GM19239 (cell line): ENCODE results near the gene RAB31.
A peak's percentile ranks its signal among the peaks of the same experiment; 100 is the strongest.
"Not testable (repeated sequence)": the region's sequence is repeated elsewhere in the genome, so short reads cannot be mapped to it uniquely, and the experiment has no call there.

Experiments used
- DNase-seq: peaks from one replicate; pipeline ENCODE4 v3.0.0; 2011; ENCODE audit warnings: low spot score; ENCODE audit not compliant: insufficient read length
- FAIRE-seq: peaks from 2 replicates; lab custom pipeline; 2011; peaks lifted over from hg19 to GRCh38; lab: Jason Lieb, UNC

RAB31 gene, protein sequence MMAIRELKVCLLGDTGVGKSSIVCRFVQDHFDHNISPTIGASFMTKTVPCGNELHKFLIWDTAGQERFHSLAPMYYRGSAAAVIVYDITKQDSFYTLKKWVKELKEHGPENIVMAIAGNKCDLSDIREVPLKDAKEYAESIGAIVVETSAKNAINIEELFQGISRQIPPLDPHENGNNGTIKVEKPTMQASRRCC

DNA sequence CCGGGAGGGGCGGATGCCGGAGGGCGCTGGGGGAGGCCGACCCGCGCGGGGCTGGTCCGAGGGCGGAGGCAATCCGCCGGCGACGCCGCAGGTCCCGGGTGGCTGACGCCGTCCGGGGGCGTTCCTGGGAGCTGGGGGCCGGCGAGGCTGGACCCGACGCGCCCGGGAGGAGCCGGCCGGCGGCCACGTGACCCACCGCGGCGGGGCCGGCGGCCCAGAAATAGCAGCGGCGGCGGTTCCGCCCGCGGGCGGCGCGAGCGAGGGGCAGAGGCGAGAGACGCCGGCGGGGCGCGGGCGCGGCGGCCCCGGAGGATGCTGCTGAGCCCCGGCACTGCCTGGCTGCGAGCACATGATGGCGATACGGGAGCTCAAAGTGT is at the start of gene RAB31:
Gene RAB31, plus strand, starts transcription at position 245 of the 377 bp plus-strand sequence. Its CDS starts 105 bp downstream, at position 350.
- no peak for FAIRE-seq
- no peak for DNase-seq

DNA sequence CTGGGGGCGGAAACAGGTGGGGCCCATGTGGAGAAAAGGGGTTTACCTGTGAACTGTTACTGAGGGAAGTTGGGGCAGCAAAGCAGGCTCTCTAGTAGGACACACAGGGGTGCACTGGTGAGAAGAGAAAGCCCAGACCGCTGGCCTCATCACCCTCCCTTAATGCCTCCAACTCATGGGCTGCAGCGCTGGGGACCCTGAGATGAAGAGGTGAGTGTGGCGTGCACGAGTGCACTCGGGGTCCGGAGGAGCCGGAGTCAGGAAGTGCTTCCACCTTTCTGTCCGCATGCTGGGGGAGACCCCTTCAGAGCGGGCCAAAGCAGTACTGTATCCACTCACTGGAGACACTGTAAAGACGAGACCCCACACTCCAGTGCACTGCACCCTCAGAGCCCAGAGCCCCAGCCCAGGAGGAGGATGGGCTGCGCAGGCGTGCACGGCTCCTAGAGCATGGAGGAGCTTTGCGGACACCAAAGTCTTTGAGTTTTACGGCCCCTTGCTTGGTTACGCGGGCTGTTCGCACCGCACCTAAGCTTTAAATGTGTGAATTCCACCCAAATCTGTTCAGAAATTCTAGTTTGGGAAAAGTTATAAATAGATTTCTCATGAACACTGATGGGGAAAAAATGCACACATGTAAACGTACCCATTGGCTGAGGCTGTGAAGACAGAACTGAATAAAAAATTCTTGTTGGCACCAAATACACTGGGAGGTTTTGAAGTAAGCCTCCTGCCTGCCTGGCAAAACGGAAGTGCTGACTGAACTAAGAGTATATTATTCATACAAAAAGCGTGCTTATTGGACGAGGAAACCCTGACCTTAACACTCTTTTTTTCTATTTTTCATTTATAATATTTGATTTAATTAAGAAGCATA is 48.4 kb upstream of the RAB31 start:
- no peak for FAIRE-seq
- DNase-seq = no peak

DNA sequence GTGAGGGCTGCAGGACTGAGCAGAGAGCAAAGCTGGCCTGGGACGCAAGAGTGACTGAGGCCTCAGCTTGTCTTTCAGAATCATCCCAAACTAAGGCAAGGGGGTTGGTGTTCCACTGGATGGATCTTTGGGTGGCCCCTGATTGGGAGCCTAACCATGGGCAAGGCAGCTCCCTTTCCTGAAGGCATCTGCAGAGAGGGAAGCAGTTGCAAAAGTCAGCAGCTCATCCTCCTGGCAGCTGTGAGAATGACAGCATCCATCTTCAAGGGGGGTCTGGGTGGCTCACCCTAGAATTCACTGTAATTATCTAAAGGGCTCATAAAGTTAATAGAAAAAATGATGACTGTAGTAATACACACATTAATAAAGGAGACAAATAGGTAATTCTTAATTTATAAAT is 46.5 kb upstream of the RAB31 start:
- FAIRE-seq (no peak), DNase-seq (no peak)

DNA sequence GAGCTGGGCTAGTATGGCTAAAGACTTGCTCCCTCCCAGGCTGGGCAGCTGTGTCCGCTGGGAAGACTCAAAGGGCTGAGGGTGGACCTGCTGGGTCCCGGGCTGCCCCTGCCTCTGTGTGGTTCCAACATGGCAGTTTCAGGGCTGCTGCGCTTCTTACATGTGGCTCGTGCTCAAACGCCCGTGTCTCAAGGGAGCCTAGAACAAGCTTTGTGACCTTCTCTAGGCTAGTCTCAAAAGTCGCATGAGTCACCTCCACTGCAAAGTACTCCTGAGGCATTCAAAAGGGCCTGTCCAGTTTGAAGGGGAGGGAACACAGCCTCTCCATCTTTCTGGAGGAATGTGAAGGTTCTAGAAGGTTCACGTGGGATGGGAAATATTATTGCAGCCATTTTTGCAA is 44.7 kb upstream of the RAB31 start:
- FAIRE-seq = no peak

DNA sequence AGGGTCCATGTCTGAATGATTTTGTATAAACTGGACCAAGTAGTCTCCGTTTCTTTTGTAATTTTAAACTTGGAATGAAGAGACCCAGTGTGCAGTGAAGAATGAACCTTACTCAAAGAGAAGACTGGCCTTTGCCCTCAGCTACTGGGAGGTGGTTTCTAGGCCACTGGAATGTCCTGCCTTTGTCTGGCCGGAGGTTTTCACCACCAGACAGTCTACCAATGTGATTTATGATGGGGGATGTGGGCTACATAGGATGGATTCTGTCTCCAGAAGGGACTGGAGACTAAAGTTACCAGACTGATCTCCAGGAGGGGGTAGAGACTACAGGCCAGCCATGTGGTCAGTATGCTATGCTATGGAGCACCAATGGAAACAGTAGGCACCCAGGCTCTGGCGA is 42.8 kb upstream of the RAB31 start:
- FAIRE-seq = no peak
- no peak for DNase-seq

More for the DNA sequence above, 44.7 kb upstream of the RAB31 start:
- no peak for DNase-seq

DNA sequence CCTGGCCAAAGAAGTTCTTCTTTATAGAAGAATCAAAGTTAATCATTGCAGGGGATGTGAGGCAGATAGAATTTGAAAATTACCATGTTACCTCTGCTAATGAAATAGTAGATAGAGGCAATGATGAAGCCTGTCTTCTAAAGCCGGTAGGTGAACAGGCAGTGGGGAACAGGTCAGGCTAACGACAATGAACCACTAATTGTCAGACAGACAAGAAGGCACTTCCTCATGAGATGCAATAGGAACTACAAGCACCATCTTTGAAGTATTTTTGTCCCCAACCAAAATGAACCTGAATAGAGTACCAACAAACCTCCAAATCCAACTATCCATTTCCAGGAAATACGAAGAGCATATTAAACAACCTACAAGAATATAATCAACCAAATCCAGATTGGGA is 41.6 kb upstream of the RAB31 start:
- DNase-seq (no peak), FAIRE-seq (no peak)

DNA sequence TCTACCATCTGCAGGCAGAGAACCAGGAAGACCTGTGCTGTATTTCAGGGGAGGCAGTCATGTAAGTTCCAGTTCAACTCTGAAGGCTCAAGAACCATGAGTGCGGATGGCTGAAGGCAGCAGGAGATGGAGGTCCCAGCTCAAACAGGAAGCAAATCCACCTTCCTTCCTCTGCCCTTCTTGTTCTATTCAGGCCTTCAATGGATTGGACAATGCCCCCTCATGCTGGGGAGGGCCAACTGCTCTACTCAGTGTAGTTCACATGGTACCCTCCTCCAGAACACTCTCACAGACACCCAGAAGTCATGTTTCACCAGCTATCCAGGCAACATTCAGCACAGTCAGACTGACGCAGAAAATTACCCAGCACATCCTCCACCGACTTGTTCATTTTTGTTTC is 39.1 kb upstream of the RAB31 start:
- no peak for DNase-seq
- FAIRE-seq = no peak

DNA sequence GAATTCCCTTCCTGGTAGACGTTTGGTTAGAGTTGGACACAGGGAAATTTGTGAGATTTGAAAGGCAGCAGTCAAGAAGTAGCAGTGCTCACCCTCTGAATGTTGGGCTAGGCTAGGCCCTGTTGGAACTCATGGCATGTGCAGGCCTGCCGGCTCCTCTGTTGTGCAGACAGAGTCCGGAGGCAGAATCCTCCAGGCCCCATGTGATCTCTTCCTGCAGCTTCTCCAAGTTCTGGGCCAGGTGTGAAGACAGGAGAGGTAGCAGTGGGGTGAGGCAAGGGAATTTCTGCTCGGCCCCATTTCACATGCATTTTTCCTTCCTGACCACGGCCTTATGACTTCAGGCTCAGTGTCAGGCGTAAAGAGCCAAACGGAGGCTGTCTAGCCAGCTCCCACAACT is 36.9 kb upstream of the RAB31 start:
- no peak for FAIRE-seq

DNA sequence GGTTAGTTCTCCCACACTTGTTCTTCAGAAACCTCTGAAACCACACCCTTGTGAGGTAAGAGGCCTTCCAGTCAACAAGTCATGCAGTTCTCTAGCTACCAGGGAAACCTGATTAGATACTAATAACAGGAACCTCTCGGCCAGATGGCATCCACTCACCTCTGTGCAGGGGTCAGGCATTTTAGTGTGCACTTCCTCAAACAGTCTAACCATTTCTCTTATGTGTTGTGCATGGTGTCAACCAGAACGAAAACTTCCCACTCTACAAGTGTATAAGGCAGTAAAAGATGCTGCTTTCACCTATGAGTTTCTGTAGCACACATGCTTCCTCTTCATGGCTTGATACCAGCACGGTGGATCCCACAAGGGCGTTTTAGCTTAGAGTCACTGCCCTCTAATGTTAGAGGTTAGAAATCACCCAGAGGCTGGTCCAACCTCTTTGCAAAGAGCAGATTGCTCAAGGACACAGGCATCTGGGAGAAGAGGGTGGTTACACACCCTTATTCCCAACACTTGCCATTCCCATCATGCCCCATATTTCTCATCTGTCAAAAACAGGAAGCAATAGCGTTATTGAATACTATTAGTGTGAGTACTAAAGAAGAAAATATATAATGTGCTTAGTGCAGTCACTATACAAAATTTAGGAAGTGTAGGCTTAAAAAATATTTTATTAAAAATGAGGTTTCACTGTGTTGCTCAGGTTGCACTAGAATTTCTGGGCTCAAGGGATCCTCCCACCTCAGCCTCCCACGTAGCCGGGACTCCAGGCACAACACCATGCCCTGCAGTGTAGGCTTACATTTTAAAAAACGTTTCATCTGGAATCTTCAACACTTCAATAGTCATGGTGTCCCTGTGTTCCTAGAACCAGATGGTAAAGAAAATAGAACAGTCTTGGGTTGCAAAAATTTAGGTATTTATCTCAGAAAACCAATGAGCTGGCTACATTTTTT is 34.5 kb upstream of the RAB31 start:
- DNase-seq (peak; percentile 92), FAIRE-seq (peak; percentile 95)

More for the DNA sequence above, 36.9 kb upstream of the RAB31 start:
- no peak for DNase-seq

DNA sequence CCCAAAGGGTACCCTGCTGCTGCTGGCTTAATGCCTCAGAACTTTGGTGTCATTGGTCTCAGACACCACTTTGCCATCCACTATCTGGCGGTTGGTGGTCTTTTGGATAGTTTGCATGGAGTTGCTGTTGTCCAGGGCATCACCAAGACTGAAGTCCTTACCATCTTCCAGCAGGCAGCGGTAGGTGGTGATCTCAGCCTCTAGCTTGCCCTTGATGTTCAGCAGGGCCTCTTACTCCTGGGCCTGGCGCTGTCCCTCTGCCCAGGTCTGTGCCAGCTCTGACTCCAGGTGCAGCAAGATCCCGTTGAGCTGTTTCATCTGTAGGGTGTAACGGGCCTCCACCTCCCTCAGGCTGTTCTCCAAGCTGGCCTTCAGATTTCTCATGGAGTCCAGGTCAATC is 29.9 kb upstream of the RAB31 start:
- not testable (repeated sequence) for FAIRE-seq, DNase-seq

DNA sequence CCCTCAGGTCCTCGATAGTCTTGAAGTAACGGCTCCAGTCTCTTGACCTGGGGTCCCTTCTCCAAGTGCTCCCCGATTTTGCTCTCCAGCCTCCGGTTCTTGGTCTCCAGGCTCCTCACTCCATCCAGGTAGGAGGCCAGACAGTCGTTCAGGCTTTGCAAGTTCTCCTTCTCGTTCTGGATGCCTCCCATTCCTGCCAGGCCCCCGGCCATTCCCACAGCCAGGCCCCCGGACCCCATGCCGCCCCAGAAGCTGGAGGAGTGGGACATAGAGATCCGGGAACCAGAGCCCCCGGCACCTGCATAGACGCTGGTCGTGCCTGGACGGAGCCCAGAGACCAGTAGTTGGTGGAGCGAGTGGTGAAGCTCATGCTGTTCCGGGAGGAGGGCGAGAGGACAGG is 29.0 kb upstream of the RAB31 start:
- no peak for FAIRE-seq
- DNase-seq = no peak

DNA sequence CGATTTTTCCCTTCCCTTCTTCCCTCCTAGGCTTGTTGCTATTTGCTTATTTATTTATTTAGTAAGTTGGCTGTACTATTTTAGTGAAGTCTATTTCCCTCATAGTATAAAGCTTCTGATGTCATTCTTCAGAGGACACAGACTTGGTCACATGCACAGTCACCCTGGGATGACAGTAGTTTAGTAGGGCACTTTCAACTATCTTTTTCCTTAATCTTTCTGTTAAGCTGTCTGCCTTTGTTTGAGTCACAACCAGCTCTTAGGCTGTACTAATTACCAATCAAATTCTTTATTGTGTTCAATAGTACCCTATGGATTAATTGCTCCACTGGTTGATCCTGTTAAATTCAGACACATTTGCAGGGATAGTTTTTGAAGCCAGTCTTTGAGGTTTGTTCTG is 26.9 kb upstream of the RAB31 start:
- FAIRE-seq = no peak
- DNase-seq = no peak

DNA sequence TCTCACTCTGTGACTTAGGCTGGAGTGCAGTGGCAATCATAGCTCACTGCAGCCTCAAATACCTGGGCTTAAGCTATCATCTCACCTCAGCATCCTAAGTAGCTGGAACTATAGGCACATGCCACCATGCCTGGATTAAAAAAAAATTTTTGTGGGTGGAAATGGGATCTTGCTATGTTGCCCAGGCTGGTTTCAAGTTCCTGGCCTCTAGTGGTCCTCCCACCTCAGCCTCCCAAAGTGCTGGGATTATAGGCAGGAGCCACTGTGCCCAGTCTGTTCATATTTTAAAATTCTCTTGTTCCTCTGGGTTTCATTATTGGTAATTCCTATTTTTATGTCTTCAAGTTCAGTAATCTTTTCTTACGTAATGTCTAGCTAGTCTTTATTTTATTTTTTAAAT is 25.5 kb upstream of the RAB31 start:
- FAIRE-seq (no peak), DNase-seq (no peak)

DNA sequence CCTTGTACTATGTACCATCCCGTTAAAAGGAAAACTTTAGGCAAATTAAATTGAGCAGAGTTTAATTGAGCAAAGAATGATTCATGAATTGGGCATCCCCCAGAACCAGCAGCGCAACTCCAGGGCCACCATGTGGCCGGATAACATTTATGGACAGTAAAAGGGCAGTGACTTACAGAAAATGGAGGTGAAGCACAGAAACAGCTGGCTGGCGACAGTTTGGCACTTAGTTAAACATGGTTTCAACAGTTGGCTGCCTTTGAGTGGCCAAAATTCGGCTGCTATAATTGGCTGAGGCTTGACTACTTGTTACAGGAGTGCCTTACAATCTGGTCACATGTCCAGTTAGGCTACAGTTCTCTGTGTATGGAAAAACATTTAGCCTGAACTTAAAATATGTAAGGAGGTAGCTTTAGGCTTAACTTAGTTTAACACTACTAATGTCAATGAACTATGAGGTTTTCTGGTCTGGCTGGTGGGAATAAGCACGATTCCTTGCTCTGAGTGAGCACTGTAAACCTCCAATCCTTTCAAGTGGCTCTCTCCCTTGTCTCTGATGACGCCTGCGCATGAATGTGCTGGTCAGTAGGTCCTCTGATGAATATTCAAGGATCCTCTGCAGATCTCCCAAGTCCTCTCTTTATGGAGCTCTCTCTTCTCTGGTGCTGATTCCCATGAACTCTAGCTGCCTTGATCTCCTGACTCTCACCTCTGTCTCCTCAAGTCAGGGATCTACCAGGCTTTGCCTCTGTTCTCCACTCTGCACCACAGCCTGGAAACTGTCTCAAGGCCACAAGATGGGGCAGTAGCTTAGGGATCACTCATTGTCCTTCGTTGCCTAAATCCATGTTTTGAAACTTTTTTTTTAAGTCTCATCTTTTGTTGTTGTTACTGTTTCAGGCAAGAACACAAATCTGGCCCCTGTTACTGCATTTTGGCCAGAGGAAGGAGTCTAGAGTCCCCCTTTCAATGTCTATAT is 24.4 kb upstream of the RAB31 start:
- FAIRE-seq (no peak), DNase-seq (no peak)

DNA sequence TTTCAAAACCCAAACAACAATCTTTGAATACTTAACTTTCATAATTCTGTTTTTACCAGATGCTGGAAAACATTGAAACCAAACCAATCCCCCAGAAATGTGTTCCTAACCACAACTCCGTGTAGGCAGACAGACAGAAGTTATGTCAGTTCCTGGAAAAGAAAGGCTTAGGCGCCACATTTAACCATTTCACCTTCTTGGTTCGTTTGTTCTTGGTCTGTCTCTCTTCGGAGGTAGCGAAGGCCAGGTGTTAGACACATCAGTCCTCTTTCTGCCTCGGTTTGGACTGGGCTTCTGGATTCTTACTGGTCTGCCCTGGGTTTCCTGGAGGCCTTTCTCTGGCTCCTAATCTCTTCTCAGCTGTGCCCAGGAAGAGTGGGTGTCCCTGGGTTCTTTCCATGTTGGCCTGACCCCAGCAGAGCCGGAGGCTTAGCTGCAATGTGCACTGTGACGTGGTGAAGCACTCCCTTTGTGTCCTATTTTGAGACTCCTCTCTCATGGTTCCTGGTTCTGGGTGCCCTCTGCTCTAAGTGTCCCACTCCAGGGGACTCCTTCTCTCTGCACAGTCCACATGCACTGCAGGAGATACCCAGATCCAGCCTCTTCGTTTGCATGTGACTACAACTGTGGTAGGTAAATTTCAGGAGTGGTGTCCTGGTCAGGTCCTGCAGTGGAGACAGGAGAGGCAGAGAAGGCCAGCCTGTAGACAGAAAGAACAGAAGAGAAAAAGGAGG is 23.1 kb upstream of the RAB31 start:
- FAIRE-seq (peak; percentile 21), DNase-seq (no peak)

DNA sequence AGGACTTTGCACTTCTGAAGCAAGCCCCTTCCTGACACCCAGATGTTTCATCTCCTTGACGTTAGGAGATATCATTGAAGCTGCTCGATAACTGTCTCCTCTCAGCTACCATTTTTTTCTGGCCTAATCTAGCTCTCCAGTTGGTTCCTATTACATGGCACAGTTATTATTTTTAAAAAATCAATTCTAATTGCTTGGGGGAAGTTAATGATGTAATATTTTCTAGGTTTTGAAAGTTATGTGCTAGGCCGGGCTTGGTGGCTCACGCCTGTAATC is 22.5 kb upstream of the RAB31 start:
- no peak for FAIRE-seq
- DNase-seq = no peak

DNA sequence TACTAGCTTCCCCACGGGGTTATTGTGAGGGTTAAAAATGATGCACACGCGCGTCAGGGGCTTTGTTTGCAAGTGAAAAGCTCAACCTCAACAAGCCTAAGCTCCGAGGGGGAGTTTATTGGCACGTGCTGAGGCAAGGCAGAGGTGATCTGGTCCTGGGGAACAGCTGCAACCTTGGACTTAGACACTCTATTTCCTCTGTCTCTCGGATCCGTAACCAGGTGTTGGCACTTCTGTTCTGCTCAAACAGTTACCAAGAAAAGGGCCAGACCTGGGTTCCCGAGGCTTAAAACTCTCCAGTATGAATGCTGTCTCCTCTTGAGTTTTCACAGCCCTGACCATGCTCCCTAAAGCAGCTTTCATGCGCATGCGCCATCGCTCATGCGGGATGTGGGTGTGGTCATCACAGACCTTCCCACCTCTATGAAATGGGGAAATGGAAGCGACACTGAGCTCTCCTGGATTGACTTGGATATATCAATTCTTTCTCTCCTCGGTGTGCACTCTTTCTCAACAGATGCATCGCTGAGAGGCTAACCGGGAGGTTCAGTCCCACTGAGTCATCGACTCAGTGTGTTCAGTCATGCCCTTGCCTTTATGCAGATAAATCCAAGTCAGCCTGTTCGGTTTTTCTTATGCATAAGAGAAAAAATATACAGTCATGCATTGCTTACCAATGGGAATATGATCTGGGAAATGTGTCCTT is 19.9 kb upstream of the RAB31 start:
- no peak for FAIRE-seq
- no peak for DNase-seq

DNA sequence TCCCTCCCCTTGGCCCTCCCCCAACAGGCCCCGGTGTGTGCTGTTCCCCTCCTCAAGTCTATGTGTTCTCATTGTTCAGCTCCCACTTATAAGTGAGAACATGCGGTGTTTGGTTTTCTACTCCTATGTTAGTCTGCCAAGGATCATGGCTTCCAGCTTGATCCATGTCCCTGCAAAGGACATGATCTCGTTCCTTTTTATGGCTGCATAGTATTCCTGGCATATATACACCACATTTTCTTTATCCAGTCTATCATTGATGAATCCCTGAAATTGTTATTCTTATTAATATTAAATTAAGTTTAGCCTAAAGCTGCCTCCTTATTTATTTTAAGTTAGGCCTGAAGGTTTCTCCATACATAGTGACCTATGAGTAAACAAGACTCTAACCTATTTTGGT is 18.8 kb upstream of the RAB31 start:
- DNase-seq (no peak), FAIRE-seq (no peak)
